Nucleus accumbens (tissue), 56 donors: Measurements from ENCODE around the gene BAZ1B.
"Not testable (repeated sequence)": the region's sequence is repeated elsewhere in the genome, so short reads cannot be mapped to it uniquely, and the experiment has no call there.

ENCODE experiments used
- DNase-seq, 56 donors: peaks; one replicate each; lab custom pipeline; 2025; lab: John Stamatoyannopoulos, UW

The BAZ1B gene

DNA sequence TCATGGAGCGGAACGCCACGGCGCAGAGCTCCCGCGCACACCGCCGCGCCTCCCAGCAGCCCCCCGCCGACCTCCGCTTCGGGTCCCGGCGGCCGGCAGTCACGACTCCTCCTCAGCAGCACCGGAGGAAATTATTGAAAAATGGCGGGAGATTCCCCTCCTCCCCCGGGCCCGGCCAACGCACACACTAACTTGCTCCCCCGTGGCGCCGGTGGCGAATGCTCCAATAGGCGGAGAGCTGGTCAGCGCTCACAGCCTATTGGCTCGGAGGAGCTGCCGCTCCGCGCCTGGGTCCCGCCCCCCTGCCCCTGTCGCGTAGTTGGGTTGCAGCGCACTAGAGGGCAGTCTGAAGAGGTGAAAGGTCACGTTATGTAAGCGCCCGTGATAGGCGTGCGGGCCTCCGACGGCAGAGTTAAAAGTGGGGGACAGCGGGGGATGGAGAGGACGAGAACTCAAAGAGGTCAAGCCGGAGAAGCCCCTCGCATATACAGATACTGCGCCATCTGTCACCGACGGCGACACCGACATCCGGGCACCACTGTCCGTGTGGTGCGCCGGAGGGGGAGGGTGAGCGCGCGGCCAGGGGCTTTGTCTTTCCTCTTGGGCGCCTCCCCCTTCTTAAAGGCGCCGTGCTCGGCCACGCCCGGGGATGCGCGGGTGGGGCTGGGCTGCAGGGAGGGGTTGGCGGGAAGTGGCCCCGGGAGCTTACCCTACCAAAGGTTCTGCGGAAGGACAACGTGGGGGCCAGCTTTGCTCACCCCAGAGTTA is at the start of gene BAZ1B:
TSS of gene BAZ1B (minus strand) at position 189 of the 768 bp plus-strand sequence. CDS start 360 bp downstream, outside the sequence.
- DNase-seq, result peak; percentile 71 to 99 (median 97)

- DNase-seq, result no peak
Observed at GRCh38 chr7:73570977-73571376, 48.9 kb upstream of the BAZ1B start.

DNA sequence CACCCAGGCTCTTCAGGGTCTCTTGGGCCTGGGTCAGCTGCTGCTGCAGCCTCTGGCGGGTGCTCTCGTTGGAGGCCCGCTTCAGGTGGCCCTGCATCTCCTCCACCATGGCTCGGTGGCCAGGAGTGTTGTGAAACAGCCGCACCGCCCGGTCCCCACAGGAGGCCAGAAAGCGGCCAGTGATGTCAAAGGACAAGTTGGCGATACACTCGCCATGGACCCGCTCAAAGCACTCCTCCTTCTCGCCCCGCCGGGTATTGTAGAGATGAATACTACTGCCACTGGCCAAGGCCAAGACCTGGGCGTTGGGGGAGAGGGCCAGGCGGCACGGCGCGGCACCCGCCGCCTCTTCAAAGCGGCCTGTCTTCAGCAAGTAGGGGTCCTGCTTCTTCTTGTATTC is 48.4 kb upstream of the BAZ1B start:
- DNase-seq, result no peak

- DNase-seq, result no peak
Observed at GRCh38 chr7:73569042-73569608, 47.0 kb upstream of the BAZ1B start.

DNA sequence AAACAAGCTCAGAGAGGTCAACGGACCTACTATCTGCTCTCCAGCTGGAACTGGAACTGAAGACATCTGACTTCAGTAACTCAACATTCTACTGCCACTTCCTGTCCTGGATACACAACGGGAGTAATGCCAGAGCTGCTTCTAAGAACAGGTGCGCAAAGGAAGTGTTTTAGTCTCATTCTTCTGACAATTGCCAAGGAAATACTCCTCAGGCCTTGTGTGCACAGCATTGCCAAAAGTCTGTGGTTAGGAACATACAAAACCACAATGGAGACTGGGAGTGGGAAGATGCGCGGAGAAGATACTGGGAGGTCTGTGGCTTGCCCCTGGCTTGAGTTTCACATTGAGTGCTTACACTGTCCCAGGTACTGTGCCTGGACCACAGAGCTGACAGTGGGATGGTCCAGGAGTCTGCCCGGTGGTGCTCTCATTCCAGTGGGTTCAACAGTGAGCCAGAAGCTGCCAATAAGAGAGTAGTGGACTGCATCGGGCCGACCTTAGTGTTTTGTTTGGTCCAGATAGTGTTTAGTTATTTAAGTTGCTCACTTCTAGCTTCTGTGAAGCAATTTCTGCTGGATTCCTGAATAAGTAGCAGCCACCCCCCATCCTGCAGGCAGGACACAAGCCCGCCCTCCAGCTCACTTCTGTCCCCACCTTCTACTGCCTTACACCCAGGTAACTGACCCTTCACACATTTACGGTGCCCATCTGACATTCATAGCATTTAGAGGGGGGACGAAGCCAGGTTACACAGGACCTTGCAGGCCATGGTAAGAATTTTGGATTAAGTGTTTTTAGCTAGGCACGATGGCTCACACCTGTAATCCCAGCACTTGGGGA is 46.0 kb upstream of the BAZ1B start:
- DNase-seq, result no peak

DNA sequence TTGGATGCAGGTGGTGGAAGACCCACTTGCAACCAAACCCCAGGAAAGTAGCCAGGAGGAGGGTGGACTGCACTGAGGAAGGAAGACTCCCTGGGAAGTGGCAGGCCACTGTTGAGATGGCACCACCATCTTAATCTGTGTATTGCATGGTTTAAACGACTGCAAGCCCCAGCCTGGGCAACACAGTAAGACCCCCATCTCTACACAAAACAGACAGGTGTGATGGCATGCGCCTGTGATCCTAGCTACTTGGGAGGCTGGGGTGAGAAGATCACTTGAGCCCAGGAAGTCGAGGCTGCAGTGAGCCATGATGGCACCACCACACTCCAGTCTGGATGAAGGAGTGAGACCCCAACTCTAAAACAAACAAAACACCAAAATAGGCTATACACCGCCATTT is 45.0 kb upstream of the BAZ1B start:
- no peak for DNase-seq

DNA sequence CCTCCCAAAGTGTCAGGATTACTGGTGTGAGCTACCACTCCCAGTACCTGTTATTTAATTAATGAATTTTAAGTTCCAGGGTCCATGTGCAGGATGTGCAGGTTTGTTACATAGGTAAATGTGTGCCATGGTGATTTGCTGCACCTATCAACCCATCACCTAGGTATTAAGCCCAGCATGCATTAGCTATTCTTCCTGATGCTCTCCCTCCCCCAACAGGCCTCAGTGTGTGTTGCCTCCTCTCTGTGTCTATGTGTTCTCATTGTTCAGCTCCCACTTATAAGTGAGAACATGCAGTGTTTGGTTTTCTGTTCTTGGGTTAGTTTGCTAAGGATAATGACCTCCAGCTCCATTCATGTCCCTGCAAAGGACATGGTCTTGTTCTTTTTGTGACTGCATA is 44.3 kb upstream of the BAZ1B start:
- not testable (repeated sequence) for DNase-seq

GRCh38 chr7:73565675-73566340 is 43.7 kb upstream of the BAZ1B start:
- no peak for DNase-seq

DNA sequence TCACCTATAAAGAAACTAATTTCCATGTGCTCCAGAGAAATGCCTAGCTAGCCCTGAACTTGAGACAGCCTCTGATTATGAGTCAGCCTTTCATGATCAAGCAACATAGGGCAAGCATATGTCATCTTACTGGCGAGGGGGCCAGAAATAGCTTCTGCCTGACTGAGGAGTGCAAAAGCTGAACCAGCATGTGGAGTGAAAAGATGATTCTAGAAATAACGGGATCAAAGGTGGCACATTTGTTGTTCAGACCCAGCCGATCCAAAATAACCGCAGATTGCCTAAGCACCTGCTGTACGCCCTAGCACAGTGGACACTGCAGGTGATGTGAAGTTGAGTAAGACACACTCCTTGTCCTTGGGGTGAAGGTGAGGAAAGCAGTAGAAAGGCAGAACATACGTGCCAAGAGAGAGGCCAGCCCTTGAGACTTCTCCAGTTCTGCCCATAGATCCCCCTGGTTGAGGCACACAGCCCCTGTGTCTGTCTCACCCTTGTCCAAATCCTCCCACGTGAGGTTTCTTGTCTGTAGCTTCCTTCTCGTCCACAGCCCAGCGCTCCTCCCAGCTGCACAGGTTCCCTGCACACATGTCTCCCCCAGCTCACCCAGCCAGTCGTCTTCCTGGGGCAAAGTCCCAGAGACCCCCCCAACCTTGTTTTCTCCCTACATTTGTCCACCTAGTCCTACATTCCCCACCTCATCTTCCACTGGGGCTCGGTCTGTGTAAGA is 38.2 kb upstream of the BAZ1B start:
- DNase-seq, result peak in 1 of 56 donors; percentile 32

- peak in 49 of 56 donors; percentile 31 to 87 (median 70) for DNase-seq
Observed at GRCh38 chr7:73557397-73558257, 35.5 kb upstream of the BAZ1B start, which contains the start of gene BCL7B. Gene BCL7B (minus strand): TSS chr7:73557690. CDS start chr7:73557578, 112 bp downstream.

GRCh38 chr7:73557108-73557396 is 35.0 kb upstream of the BAZ1B start:
- DNase-seq, result peak; percentile 37 to 94 (median 85)

GRCh38 chr7:73556208-73557107 is 34.4 kb upstream of the BAZ1B start:
- no peak for DNase-seq

GRCh38 chr7:73555411-73555982 is 33.4 kb upstream of the BAZ1B start:
- DNase-seq, result no peak

GRCh38 chr7:73550093-73550492 is 28.0 kb upstream of the BAZ1B start:
- not testable (repeated sequence) for DNase-seq

DNA sequence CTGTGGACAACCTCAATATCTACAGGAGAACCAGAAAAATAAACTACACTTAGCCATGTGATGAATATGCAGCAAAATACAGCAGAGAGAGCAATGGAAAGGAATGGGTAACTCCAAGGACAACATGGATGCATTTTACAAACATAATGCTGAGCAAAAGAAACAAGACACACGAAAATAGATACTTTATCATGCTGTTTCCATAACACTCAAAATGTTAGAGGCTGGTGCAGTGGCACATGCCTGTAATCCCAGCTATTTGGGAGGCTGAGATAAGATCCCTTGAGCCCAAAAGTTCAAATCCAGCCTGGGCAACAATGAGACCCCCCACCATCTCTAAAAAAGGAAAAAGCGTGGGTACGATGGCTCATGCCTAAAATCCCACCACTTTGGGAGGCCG is 27.1 kb upstream of the BAZ1B start:
- no peak for DNase-seq

- DNase-seq, result peak in 13 of 56 donors; percentile 4 to 33 (median 11)
Observed at GRCh38 chr7:73547841-73548240, 25.7 kb upstream of the BAZ1B start.

DNA sequence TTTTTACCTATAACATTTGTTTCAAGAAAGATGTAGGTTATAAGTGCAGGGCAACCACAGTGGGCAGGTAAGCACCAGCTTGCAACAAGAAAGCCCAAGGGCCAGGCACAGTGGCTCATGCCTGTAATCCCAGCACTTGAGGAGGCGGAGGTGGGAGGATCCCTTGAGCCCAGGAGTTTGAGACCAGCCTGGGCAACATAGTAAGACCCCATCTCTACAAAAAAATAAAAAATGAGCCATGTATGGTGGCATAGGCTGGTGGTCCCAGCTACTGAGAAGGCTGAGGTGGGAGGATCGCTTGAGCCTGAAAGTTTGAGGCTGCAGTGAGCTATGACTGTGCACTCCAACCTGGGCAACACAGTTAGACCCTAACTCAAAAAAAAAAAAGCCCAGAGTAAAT is 22.6 kb upstream of the BAZ1B start:
- DNase-seq, result no peak

GRCh38 chr7:73541722-73542121 is 19.6 kb upstream of the BAZ1B start:
- no peak for DNase-seq
